Measurements from ENCODE around the gene PASK. TPM values are rescaled to one million over a fixed set of nuclear protein-coding genes. Genes with fewer than 3 reads are reported as not detected.

The PASK gene
- total RNA-seq, 2 experiments from 2014 or later, result 55.5 to 62.0 TPM

DNA sequence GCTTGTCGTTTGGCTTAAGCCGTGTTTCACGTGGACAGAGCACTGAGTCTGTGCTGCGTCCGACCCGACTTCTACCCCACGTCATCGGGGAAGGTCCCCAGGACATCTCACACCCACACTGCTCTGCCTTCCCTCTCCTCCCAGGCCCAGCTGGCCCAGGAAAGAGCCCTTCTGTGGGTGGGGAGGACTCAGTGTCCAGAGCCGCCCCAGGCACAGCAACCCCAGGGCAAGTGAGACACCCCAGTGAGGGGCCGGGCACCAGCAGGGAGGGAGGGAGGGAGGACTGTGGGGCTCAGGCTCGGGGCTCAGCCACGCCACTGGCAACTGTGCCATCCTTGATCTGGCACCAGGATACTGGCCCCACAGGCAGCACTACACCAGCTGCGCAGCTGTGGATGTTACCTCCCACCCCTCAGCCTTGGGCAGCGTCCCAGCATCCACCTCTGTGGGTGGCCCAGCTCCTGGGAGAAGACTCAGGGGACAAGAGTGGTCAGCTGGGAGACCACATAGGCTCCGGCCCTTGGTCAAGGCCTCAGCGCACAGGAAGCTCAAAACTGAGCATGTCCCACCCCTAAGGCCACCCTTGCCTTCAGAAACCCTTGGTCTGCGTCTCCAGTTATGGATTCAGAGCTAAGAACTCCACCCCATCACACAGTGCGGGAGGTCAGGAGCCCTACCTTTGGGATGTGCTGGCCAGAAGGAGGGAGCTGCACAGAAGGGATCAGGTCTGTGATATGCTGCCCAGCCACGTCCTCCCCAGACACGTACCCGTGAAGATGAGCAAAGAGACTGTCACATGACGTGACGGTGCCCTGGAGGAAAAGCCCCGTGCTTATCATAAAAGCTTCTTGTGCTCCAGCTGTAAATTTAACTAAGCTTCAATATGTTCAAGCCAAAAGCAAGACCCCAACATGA, 11.7 kb downstream of the PASK start:
- Mint-ChIP-seq H3K27me3 (no peaks in the 10 kb centered on the region), H3K4me3 (no peak overlapping the region), H3K9me3 (no peaks in the 10 kb centered on the region), H3K4me1 (no peaks in the 10 kb centered on the region), H3K27ac (no peak overlapping the region), H3K36me3 (ENCODE audit: low read depth) (peaks cover 26% of the 10 kb centered on the region)
- no peak for DNase-seq
- POLR2A ChIA-PET, result interaction anchor here (0.6 kb wide), 1 partner anchor 185 kb away, joined by 3 read pairs; no protein-coding TSS in a partner anchor
- CTCF ChIA-PET, result interaction anchor here (1.1 to 1.5 kb wide), 3 partner anchors 12 to 154 kb away, joined by 3 read pairs; partner anchors contain the start of gene PASK

- Mint-ChIP-seq H3K9me3 (no peaks in the 10 kb centered on the region), H3K27ac (no peak overlapping the region), H3K27me3 (no peaks in the 10 kb centered on the region), H3K4me3 (no peak overlapping the region), H3K4me1 (no peaks in the 10 kb centered on the region), H3K36me3 (ENCODE audit: low read depth) (peaks cover 24% of the 10 kb centered on the region)
- ChIA-PET CTCF (interaction anchor here (1.1 to 1.5 kb wide), 3 partner anchors 13 to 153 kb away, joined by 3 read pairs; partner anchors contain the start of gene PASK), POLR2A (interaction anchor here (0.6 kb wide), 1 partner anchor 186 kb away, joined by 3 read pairs; no protein-coding TSS in a partner anchor)
- DNase-seq, result no peak
These were observed 12.5 kb downstream of the PASK start for GRCh38 chr2:241136661-241137260.

GRCh38 chr2:241136191-241136590, 13.1 kb downstream of the PASK start:
- no peak overlapping the region for H3K27ac Mint-ChIP-seq
- no peaks in the 10 kb centered on the region for H3K4me1 Mint-ChIP-seq
- no peak for DNase-seq
- ChIA-PET POLR2A (no interaction called here), CTCF (interaction anchor here (0.6 to 1.5 kb wide), 4 partner anchors 11 to 153 kb away, joined by 3 to 4 read pairs (median 3); partner anchors contain the start of gene PASK)
- H3K27me3 Mint-ChIP-seq, result no peaks in the 10 kb centered on the region
- peaks cover 20% of the 10 kb centered on the region for H3K36me3 Mint-ChIP-seq (ENCODE audit: low read depth)
- H3K4me3 Mint-ChIP-seq, result no peak overlapping the region
- H3K9me3 Mint-ChIP-seq, result no peaks in the 10 kb centered on the region

- DNase-seq, result no peak
- ChIA-PET CTCF (interaction anchor here (0.6 to 1.5 kb wide), 3 partner anchors 10 to 33 kb away, joined by 3 to 4 read pairs (median 4); no protein-coding TSS in a partner anchor), POLR2A (interaction anchor here (0.7 kb wide), 1 partner anchor 14 kb away, joined by 3 read pairs; the partner anchor contains the start of gene PASK)
- H3K4me3 Mint-ChIP-seq, result no peak overlapping the region
- H3K36me3 Mint-ChIP-seq (ENCODE audit: low read depth), result peaks cover 21% of the 10 kb centered on the region
- no peaks in the 10 kb centered on the region for H3K4me1 Mint-ChIP-seq
- no peaks in the 10 kb centered on the region for H3K27me3 Mint-ChIP-seq
- no peaks in the 10 kb centered on the region for H3K9me3 Mint-ChIP-seq
- H3K27ac Mint-ChIP-seq, result no peak overlapping the region
These were observed 13.5 kb downstream of the PASK start for GRCh38 chr2:241135737-241136136.

DNA sequence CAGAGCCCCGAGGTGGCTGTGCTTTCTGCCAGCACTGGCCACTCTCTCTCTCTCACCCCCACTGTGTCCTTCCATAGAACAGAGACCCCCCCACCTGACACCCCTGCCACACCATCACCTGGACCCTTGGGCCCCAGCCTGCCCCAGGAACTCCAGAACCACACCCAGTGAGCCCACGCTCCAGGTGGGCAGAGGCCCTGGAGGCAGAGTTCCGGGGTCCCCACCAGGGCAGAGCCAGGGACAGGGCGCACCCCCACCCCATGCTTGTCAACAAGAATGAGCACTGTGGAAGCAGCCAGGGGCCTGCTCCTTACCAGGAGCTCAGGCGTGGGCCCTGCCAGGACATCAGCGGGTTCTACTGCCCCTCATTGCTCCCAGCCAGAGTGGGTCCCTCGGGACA, 14.6 kb downstream of the PASK start:
- CTCF ChIA-PET, result interaction anchor here (0.8 kb wide), 1 partner anchor 30 kb away, joined by 4 read pairs; no protein-coding TSS in a partner anchor
- no peak overlapping the region for H3K27ac Mint-ChIP-seq
- POLR2A ChIA-PET, result no interaction called here
- no peaks in the 10 kb centered on the region for H3K4me1 Mint-ChIP-seq
- H3K9me3 Mint-ChIP-seq, result no peaks in the 10 kb centered on the region
- no peak for DNase-seq
- H3K27me3 Mint-ChIP-seq, result no peaks in the 10 kb centered on the region
- H3K4me3 Mint-ChIP-seq, result no peak overlapping the region
- H3K36me3 Mint-ChIP-seq (ENCODE audit: low read depth), result peaks cover 27% of the 10 kb centered on the region

DNA sequence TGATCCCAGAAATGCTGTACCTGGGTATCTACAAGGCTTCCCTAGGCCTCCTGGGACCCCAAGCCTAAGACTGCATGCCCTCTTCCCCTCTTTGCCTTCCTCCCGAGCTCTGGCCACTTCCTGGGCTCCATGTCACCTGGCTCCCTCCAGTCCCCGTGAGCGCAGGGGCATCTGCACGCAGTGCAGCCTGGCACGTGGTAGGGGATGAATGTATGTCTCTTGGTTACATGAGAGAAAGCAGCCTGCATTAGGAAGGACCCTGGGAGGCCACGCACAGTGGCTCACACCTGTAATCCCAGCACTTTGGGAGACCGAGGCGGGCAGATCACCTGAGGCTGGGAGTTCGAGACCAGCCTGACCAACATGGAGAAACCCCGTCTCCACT, 15.8 kb downstream of the PASK start:
- no peak for DNase-seq
- peaks cover 4% of the 10 kb centered on the region for H3K4me1 Mint-ChIP-seq
- CTCF ChIA-PET, result interaction anchor here (0.7 kb wide), 1 partner anchor 12 kb away, joined by 3 read pairs; no protein-coding TSS in a partner anchor
- peaks cover 27% of the 10 kb centered on the region for H3K36me3 Mint-ChIP-seq (ENCODE audit: low read depth)
- no peak overlapping the region for H3K4me3 Mint-ChIP-seq
- POLR2A ChIA-PET, result no interaction called here
- H3K27me3 Mint-ChIP-seq, result no peaks in the 10 kb centered on the region
- no peaks in the 10 kb centered on the region for H3K9me3 Mint-ChIP-seq
- H3K27ac Mint-ChIP-seq, result no peak overlapping the region

- POLR2A ChIA-PET, result no interaction called here
- H3K4me1 Mint-ChIP-seq, result peaks cover 10% of the 10 kb centered on the region
- no peak overlapping the region for H3K4me3 Mint-ChIP-seq
- peaks cover 25% of the 10 kb centered on the region for H3K36me3 Mint-ChIP-seq (ENCODE audit: low read depth)
- no peaks in the 10 kb centered on the region for H3K9me3 Mint-ChIP-seq
- CTCF ChIA-PET, result interaction anchor here (0.6 to 0.7 kb wide), 2 partner anchors 13 to 452 kb away, joined by 3 to 4 read pairs; no protein-coding TSS in a partner anchor
- no peaks in the 10 kb centered on the region for H3K27me3 Mint-ChIP-seq
- no peak for DNase-seq
- no peak overlapping the region for H3K27ac Mint-ChIP-seq
These were observed 16.5 kb downstream of the PASK start for GRCh38 chr2:241132538-241133435.

DNA sequence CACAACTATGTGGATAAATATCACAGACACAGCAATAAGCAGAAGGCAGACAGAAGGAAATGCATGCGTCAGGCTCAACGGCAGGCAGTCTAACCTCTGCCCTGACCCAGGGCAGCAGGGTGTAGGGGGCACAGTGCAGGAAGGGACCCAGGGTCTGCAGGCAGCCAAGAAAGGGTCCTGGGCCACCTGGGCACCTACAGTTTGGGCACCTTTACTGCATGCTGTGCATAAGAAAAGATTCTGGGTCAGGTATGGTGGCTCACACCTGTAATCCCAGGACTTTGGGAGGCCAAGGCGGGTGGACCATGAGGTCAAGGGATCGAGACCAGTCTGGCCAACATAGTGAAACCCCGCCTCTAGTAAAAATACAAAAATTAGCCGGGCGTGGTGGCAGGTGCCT, 17.7 kb downstream of the PASK start:
- Mint-ChIP-seq H3K27me3 (no peaks in the 10 kb centered on the region), H3K27ac (no peak overlapping the region), H3K4me3 (no peak overlapping the region), H3K36me3 (ENCODE audit: low read depth) (peaks cover 25% of the 10 kb centered on the region), H3K4me1 (peaks cover 17% of the 10 kb centered on the region), H3K9me3 (no peaks in the 10 kb centered on the region)
- no peak for DNase-seq
- ChIA-PET CTCF (no interaction called here), POLR2A (no interaction called here)

- no peaks in the 10 kb centered on the region for H3K27me3 Mint-ChIP-seq
- CTCF ChIA-PET, result interaction anchor here (0.6 to 1.4 kb wide), 3 partner anchors 19 to 87 kb away, joined by 3 to 4 read pairs (median 3); partner anchors contain the start of gene PASK
- no peak overlapping the region for H3K4me3 Mint-ChIP-seq
- POLR2A ChIA-PET, result no interaction called here
- no peaks in the 10 kb centered on the region for H3K9me3 Mint-ChIP-seq
- peaks cover 21% of the 10 kb centered on the region for H3K36me3 Mint-ChIP-seq (ENCODE audit: low read depth)
- peaks cover 17% of the 10 kb centered on the region for H3K4me1 Mint-ChIP-seq
- H3K27ac Mint-ChIP-seq, result no peak overlapping the region
- no peak for DNase-seq
These were observed 19.0 kb downstream of the PASK start for GRCh38 chr2:241130316-241130715.

GRCh38 chr2:241129086-241129871, 20.0 kb downstream of the PASK start:
- peak overlapping the region; percentile 58 for H3K27ac Mint-ChIP-seq
- peaks cover 17% of the 10 kb centered on the region for H3K4me1 Mint-ChIP-seq
- H3K4me3 Mint-ChIP-seq, result no peak overlapping the region

DNA sequence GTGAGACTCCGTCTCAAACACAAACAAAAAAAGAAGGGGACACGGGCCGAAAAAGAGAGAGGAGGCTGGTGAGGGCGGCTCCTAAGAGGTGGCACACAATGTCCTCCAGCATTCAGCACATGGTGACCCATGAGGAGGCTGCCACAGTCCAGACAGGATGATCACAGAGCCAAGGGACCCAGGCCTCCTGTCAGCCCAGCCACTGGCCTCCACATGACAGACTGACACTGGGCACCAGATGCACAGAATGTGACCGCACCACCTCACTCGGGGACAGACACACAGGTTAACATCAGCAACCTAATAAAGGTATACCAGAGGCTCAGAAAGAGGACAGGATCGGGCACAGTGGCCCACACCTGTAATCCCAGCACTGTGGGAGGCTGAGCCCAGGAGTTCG, 21.0 kb downstream of the PASK start:
- Mint-ChIP-seq H3K27ac (peak overlapping the region; percentile 80), H3K9me3 (no peaks in the 10 kb centered on the region), H3K36me3 (ENCODE audit: low read depth) (peaks cover 25% of the 10 kb centered on the region), H3K4me1 (peaks cover 20% of the 10 kb centered on the region), H3K27me3 (no peaks in the 10 kb centered on the region), H3K4me3 (no peak overlapping the region)
- ChIA-PET CTCF (no interaction called here), POLR2A (no interaction called here)
- no peak for DNase-seq

More at GRCh38 chr2:241129086-241129871, 20.0 kb downstream of the PASK start:
- ChIA-PET CTCF (interaction anchor here (1.4 kb wide), 1 partner anchor 20 kb away, joined by 4 read pairs; the partner anchor contains the start of gene PASK), POLR2A (no interaction called here)
- H3K36me3 Mint-ChIP-seq (ENCODE audit: low read depth), result peaks cover 20% of the 10 kb centered on the region
- DNase-seq, result no peak
- H3K9me3 Mint-ChIP-seq, result no peaks in the 10 kb centered on the region
- no peaks in the 10 kb centered on the region for H3K27me3 Mint-ChIP-seq

All from activated CD4-positive, alpha-beta T cell treated with anti-CD3 and anti-CD28 coated beads, Interleukin-2, amount 10 ng/mL, durations not matched to agents 7 days and 5 days (primary cell).